Erythroblast (primary cell): ENCODE measurements around the gene SATB2.

Experiments
- GATA1 ChIP-seq: IDR thresholded peaks from 2 replicates; pipeline ENCODE4 v1.6.1; 2011; ENCODE audit warnings: low read depth, mild to moderate bottlenecking, control low read depth, low read length, moderate library complexity
- POLR2A ChIP-seq: IDR thresholded peaks from 2 replicates; pipeline ENCODE4 v1.6.1; 2011; ENCODE audit warnings: mild to moderate bottlenecking, low read length

GRCh38 chr2:199499005-199499404, 41.3 kb upstream of the SATB2 start:
- no peak for TF ChIP-seq POLR2A
- no peak for TF ChIP-seq GATA1
